Measurements from ENCODE around the gene CRMP1. TPM values are rescaled to one million over a fixed set of nuclear protein-coding genes. Genes with fewer than 3 reads are reported as not detected.

The CRMP1 gene
- total RNA-seq, 6 donors from 2014 or later: 0.89 to 5.7 (median 2.0) TPM

GRCh38 chr4:5867866-5868265 lies 25.0 kb downstream of the CRMP1 start:
- TF ChIP-seq CTCF (IDR thresholded peaks at IDR 0.05) (no peak), EP300 (IDR thresholded peaks at IDR 0.05) (no peak), POLR2AphosphoS5 (IDR thresholded peaks at IDR 0.05) (no peak), POLR2A (IDR thresholded peaks at IDR 0.05) (no peak)
- no peak overlapping the region for H3K4me3 ChIP-seq
- no peaks in the 10 kb centered on the region for H3K9me3 ChIP-seq
- no peak for ATAC-seq (ENCODE audit: low FRiP score in 2 of 2)
- peaks cover 0 to 14% (median 4%) of the 10 kb centered on the region in 4 donors for H3K4me1 ChIP-seq
- 86 to 88% methylated on average over 3 of the region's 3 CpGs for WGBS, 2 donors
- H3K36me3 ChIP-seq: no peaks in the 10 kb centered on the region
- no peaks in the 10 kb centered on the region for H3K27me3 ChIP-seq
- DNase-seq: no peak
- no peak overlapping the region for H3K27ac ChIP-seq

- no peak overlapping the region for H3K4me3 ChIP-seq
- no peak for DNase-seq
- WGBS, 2 donors: 71% methylated on average over 10 of the region's 10 CpGs
- TF ChIP-seq EP300 (IDR thresholded peaks at IDR 0.05): no peak
- no peak for TF ChIP-seq CTCF (IDR thresholded peaks at IDR 0.05)
- TF ChIP-seq POLR2A (IDR thresholded peaks at IDR 0.05): no peak
- no peak for TF ChIP-seq POLR2AphosphoS5 (IDR thresholded peaks at IDR 0.05)
- no peaks in the 10 kb centered on the region for H3K9me3 ChIP-seq
- H3K27me3 ChIP-seq: no peaks in the 10 kb centered on the region
- no peak for ATAC-seq (ENCODE audit: low FRiP score in 2 of 2)
- no peak overlapping the region for H3K27ac ChIP-seq
- peaks cover 0 to 14% (median 4%) of the 10 kb centered on the region in 4 donors for H3K4me1 ChIP-seq
- no peaks in the 10 kb centered on the region for H3K36me3 ChIP-seq
Observed at GRCh38 chr4:5866841-5867813, 25.8 kb downstream of the CRMP1 start.

GRCh38 chr4:5865896-5866599 lies 26.8 kb downstream of the CRMP1 start:
- DNase-seq: no peak

GRCh38 chr4:5863461-5864113 lies 29.3 kb downstream of the CRMP1 start:
- 56% methylated on average over 15 of the region's 15 CpGs for WGBS, 2 donors
- H3K36me3 ChIP-seq: no peaks in the 10 kb centered on the region
- DNase-seq (no peak), ATAC-seq (ENCODE audit: low FRiP score in 2 of 2) (peak in 1 of 2 donors; percentile 55)
- no peak overlapping the region for H3K27ac ChIP-seq
- H3K4me3 ChIP-seq: no peak overlapping the region
- H3K9me3 ChIP-seq: no peaks in the 10 kb centered on the region
- no peaks in the 10 kb centered on the region for H3K27me3 ChIP-seq
- H3K4me1 ChIP-seq: peaks cover 0 to 8% (median 0%) of the 10 kb centered on the region in 4 donors
- TF ChIP-seq POLR2AphosphoS5 (IDR thresholded peaks at IDR 0.05) (no peak), EP300 (IDR thresholded peaks at IDR 0.05) (no peak), POLR2A (IDR thresholded peaks at IDR 0.05) (no peak), CTCF (IDR thresholded peaks at IDR 0.05) (no peak)

More at GRCh38 chr4:5865896-5866599, 26.8 kb downstream of the CRMP1 start:
- H3K36me3 ChIP-seq: no peaks in the 10 kb centered on the region
- no peak for TF ChIP-seq EP300 (IDR thresholded peaks at IDR 0.05)
- no peak for TF ChIP-seq POLR2A (IDR thresholded peaks at IDR 0.05)
- peaks cover 0 to 14% (median 4%) of the 10 kb centered on the region in 4 donors for H3K4me1 ChIP-seq
- H3K4me3 ChIP-seq: no peak overlapping the region
- H3K27me3 ChIP-seq: no peaks in the 10 kb centered on the region
- H3K9me3 ChIP-seq: no peaks in the 10 kb centered on the region
- 52 to 61% methylated on average over 9 to 12 of the region's 12 CpGs for WGBS, 2 donors
- no peak overlapping the region for H3K27ac ChIP-seq
- no peak for ATAC-seq (ENCODE audit: low FRiP score in 2 of 2)

All from upper lobe of left lung (tissue), 6 donors.